GM19099 (cell line): ENCODE measurements around the gene JMJD6.
A peak's percentile ranks its signal among the peaks of the same experiment; 100 is the strongest.

Experiments used
- POLR2A ChIP-seq: IDR thresholded peaks from 3 replicates; pipeline ENCODE4 v1.6.1; 2011; ENCODE audit warnings: low read depth; ENCODE audit not compliant: insufficient read length; ENCODE audit errors: extremely low read depth

JMJD6 gene

GRCh38 chr17:76726776-76727718 is 641 bp upstream of the JMJD6 start, which contains the start of gene METTL23:
Gene METTL23 (plus strand): TSS chr17:76726839. CDS start chr17:76729711, 2,872 bp downstream.
- peak; percentile 86 for TF ChIP-seq POLR2A

- no peak for TF ChIP-seq POLR2A
Measured at GRCh38 chr17:76725580-76726230, 701 bp downstream of the JMJD6 start.

GRCh38 chr17:76723812-76724211 is 2.6 kb downstream of the JMJD6 start:
- no peak for TF ChIP-seq POLR2A

GRCh38 chr17:76722279-76722678 is 4.1 kb downstream of the JMJD6 start:
- TF ChIP-seq POLR2A = no peak

GRCh38 chr17:76721463-76721862 is 4.9 kb downstream of the JMJD6 start:
- no peak for TF ChIP-seq POLR2A

GRCh38 chr17:76720941-76721340 is 5.5 kb downstream of the JMJD6 start:
- TF ChIP-seq POLR2A = no peak

GRCh38 chr17:76720211-76720610 is 6.2 kb downstream of the JMJD6 start:
- TF ChIP-seq POLR2A = no peak

GRCh38 chr17:76718516-76718915 is 7.9 kb downstream of the JMJD6 start:
- TF ChIP-seq POLR2A = no peak

- no peak for TF ChIP-seq POLR2A
Measured at GRCh38 chr17:76716839-76717215, 9.6 kb downstream of the JMJD6 start.

GRCh38 chr17:76716146-76716838 is 10.1 kb downstream of the JMJD6 start:
- TF ChIP-seq POLR2A = no peak

GRCh38 chr17:76715496-76715830 is 10.9 kb downstream of the JMJD6 start:
- no peak for TF ChIP-seq POLR2A

GRCh38 chr17:76714822-76715495 is 11.4 kb downstream of the JMJD6 start:
- no peak for TF ChIP-seq POLR2A

- no peak for TF ChIP-seq POLR2A
Measured at GRCh38 chr17:76714336-76714735, 12.1 kb downstream of the JMJD6 start.

GRCh38 chr17:76713765-76714164 is 12.6 kb downstream of the JMJD6 start:
- no peak for TF ChIP-seq POLR2A
